NCI-H1092 (cell line): ENCODE measurements around the gene EPAS1.

Source experiments
- DNase-seq: peaks from one replicate; lab custom pipeline; 2025; lab: John Stamatoyannopoulos, UW

The EPAS1 gene

DNA sequence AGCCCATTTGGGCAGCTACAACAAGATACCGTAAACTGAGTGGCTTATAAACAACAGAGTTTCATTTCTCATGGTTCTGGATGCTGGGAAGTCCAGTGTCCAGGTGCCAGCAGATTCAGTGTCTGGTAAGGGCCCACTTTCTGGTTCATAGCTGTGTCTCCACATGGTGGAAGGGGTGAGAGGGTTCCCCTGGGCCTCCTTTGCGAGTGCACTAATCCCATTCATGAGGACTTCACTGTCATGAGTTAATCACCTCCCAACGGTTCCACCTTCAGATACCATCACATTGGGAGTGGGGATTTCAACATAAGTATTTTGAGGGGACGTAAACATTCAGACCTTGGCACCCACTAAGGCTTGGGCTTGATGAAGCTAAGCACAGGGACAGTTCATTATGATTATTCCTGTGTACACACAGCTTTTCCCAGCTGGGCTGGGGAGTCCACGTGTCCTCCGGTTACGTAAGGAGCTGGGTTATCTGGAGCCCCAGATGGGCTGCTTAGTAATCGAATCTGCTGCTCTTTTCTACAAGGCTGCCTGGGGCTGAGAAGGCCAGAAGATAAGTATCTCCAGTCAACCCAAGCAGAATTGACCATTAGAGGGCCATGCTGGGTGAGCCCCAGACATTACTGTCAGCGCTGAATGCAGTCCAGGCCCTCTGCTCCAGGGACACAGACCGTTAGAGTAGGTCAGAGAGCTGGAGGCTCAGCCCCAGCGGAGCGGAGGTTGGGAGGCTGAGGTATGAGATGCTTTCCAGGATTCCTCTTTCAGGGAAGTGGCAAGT lies 42.7 kb downstream of the EPAS1 start:
- DNase-seq: no peak

DNA sequence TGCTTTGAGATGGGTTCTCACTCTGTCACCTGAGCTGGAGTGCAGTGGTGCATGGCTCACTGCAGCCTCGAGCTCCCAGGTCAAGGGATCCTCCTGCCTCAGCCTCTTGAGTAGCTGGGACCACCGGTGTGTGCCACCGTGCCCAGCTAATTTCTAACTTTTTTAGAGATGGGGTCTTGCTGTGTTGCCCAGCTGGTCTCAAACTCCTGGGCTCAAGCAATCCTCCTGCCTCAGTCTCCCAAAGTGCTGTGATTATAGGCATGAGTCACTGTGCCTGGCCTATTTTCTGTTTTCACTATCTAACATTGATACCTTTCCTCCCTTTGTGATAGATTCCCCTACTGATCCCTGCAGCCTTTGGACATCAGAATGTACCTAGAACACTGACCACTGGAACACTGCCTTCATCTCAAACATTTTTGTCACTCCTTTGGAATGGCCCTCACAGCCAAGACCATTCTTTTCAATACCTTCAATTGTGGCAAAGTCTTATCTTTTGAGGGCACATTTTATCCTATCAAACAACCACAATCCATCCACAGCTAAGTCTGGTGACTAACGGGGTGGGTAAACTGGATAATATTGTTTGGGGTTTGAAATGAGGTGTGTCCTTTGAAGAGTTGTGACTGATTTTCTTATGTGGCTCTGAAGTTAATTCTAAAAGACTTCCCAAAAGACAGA lies 43.7 kb downstream of the EPAS1 start:
- no peak for DNase-seq

- no peak for DNase-seq
Measured at GRCh38 chr2:46342566-46343315, 45.5 kb downstream of the EPAS1 start.

GRCh38 chr2:46344706-46345105 lies 47.5 kb downstream of the EPAS1 start:
- no peak for DNase-seq

DNA sequence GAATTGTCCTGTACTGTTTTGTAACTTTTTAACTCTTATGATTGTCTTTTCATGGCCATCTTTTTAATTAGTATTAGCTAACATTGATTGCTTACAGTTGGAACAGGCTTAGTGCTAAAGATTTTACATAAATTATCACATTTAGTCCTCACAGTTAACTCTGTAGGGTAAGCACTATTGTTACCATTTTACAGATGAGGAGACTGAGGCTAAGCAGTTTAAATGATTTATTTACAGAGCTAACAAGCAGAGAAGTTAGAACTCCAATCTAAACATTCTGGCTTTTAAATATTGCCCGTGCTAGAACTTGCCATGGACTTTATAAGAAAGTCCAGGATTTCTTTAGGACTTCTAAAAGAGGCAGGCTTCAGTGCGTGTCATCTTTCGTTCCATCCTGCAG lies 48.6 kb downstream of the EPAS1 start:
- DNase-seq: no peak

DNA sequence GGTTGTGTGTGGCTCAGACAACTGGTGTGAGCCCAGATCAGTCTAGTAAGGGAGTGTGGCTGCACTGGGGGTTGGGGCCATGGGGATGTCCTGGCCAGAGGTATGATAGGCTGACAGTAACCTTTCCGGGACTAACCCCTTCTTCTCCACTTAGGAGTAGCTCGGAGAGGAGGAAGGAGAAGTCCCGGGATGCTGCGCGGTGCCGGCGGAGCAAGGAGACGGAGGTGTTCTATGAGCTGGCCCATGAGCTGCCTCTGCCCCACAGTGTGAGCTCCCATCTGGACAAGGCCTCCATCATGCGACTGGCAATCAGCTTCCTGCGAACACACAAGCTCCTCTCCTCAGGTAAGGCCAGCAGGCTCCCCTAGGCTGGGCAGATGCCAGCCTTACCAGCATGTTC lies 49.5 kb downstream of the EPAS1 start:
- no peak for DNase-seq

DNA sequence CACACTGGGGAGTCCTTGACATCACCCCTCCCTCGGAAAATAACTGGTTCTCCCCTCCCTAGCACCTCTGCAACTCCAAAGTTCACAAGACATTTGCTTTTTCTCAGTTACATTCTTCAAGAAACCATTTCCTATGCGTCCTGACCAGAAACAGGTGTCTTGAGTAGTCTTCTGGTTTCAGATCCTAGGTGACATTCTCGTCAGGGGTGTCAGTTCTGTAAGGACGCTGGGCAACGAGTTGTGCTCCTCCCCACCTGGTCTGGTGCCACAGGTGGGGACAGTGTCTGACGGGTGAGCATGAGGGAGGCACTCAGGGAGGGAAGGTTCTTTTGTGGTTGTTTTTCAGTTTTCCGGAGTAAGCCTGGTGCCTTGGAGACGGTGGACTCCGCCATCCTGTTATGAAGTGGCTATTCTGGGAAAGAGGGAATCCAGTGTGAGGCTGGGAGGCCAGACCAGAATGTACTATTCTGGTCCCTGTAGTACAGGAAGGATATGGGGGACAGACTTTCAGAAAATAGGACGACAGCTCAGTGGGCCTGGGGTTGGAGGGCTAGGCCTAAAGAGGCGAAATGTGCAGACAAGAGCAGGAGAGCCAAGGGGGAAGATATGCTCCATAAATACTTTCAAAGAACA lies 50.6 kb downstream of the EPAS1 start:
- no peak for DNase-seq

GRCh38 chr2:46349115-46349547 lies 51.9 kb downstream of the EPAS1 start:
- DNase-seq: no peak

DNA sequence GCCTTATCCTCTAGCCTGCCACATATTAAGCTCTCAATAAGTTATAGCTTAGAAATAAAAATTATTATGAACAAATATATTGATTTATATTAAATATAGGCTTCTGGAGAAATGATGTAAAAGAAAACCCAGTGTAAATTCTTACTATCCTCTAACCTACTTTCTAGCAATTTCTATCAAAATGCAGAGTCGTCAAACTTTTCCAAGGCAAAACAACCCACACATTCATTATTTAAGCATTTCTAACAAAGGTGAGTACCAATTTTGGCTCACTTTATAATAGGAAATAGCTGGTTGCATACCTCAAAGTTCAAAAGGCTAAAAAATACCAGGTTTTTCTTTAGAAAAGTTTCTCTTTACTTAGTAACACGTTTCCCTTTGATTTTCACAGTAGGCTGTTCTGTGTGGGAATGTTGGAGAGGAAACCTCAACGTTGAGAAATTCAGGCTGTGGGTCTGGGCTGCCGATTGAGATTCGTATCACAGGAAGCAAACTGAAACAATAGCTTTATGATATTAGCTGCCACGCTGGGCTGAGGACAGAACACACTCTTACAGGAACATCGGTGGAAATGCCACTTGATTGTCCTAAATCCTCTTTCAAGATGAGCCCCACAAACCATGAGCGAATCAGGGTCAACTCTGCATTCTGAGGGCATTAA lies 53.0 kb downstream of the EPAS1 start:
- no peak for DNase-seq

- DNase-seq: no peak
Measured at GRCh38 chr2:46351098-46351749, 54.0 kb downstream of the EPAS1 start.

DNA sequence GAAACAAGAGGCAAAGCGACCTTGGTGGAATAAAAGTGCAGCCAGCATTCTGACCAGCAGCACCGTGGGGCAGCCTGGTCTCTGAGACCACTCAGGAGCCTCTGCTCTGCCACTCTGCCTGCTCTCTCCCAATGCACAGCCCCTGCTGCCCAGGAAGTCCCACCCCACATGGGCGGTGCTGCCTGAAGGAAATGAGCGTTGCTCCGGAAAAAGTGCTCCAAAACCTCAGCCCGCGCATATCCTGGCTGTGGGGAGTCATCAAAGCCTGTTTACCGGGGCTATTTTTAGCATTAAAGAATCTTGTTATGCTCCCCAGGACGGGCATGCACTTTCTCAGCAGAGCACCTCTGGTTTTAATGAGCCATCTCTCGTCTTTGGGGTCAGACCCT lies 54.5 kb downstream of the EPAS1 start:
- DNase-seq: no peak

GRCh38 chr2:46352621-46353020 lies 55.4 kb downstream of the EPAS1 start:
- no peak for DNase-seq

DNA sequence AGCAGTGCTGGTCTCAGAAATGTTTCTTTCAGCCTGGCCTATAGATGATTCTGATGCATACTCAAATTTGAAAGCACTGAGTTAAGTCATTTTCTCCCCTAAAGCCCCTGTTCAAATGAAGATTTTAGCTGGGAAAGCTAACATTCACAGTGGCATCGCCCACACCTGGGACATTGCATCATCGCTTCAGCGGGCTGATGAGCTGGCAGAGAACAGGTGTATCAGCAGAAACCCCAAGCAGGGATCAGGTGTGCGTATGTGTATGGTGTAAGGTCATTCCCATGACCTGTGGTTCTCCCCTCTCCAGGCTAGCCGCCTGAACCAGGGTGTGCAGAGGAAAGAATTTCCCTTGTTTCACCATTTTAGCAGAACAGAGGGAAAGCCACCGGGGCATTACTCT lies 56.3 kb downstream of the EPAS1 start:
- DNase-seq: no peak

DNA sequence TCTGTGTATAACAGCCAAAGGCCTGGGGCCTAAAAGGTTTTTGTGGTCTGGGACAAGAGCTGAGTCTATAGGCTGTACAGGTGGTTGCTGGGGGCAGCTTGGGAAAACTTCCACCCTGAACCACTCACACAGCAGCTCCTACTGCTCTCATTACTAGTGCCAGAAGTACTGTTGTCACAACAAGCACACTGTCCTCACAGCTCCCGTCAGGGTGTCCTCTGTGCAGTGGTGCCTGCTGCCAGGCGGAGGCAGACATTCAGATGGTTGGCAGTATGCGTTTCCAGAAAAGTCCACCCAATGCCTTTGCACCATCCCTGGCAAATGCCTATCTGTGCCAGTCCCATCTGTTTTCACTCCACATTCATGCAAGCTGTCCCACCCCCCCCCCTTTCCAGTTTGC lies 58.5 kb downstream of the EPAS1 start:
- DNase-seq: no peak

DNA sequence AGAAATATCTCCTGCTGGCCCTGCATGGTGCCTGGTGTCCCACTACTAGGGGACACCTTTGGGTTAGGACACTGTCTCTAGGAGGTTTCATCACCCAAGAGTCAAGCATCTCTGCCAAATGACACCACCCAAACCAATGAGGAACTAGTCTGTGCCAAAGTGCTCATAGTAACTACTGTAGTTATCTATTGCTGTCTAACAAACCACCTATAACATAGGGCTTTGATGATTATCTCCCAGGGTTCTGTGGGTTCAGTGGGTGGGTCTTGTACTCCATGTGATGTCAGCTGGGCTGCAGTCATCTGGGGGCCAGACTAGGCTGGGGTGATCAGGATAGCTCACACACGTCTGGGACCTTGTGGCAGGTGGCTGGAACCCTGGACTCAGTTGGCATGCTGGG lies 59.8 kb downstream of the EPAS1 start:
- no peak for DNase-seq

GRCh38 chr2:46358713-46359112 lies 61.5 kb downstream of the EPAS1 start:
- DNase-seq: no peak

GRCh38 chr2:46360303-46360702 lies 63.1 kb downstream of the EPAS1 start:
- no peak for DNase-seq

DNA sequence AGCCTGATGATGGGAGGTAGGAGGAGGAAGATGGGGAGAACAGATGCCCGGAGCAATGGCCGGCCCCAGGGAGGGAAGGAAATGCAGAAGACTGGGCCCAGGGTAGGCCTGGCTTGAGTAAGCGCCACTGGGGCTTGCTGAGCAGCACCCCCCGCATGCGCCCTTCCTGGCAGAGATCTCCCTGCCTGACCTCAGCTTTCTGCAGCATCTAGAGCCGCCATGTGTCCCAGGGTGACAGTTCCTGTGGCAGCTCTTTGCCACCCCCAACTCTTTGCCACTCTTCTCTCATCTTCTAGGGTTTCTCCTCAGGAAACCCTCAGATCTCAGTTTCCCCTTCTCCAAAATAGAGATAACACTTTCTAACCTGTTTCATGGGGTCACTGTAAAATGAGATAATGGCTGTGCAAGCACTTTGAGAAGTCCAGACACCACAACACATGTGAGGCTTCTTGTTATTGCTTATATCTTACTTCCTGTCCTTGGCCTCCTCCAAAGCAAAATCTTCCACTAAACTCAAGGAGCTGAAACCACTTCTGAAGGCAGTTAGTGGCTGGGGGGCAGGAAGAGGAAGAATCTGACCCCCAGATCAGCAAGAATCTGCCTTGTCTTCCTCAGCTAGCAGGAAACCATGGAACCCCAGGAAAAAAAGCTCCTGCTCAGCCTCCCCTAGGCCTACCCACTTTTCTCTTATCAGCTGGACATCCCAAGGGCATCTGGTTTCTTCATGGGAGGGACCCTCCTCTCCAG lies 64.9 kb downstream of the EPAS1 start:
- DNase-seq: no peak

DNA sequence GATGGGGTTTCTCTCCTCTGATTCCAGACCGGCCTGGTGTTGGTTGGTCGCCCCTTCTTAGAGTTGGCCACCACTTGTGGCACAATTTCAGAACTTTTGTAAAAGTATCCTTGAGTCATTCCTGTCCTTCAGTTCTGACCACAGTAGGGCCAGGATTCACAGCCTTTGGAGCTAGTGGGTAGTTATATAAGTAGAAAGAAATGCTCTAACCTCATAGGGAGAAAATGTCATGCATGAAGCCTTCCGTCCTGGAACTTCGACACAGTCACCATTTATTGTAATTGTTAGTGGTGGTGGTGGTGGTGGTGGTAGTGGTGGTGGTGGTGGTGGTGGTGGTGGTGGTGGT lies 65.4 kb downstream of the EPAS1 start:
- DNase-seq: no peak

GRCh38 chr2:46363535-46364170 lies 66.4 kb downstream of the EPAS1 start:
- DNase-seq: no peak
